ENCODE measurements around the gene GALNT6.
"Not testable (repeated sequence)": the region's sequence is repeated elsewhere in the genome, so short reads cannot be mapped to it uniquely, and the experiment has no call there.

The GALNT6 gene

DNA sequence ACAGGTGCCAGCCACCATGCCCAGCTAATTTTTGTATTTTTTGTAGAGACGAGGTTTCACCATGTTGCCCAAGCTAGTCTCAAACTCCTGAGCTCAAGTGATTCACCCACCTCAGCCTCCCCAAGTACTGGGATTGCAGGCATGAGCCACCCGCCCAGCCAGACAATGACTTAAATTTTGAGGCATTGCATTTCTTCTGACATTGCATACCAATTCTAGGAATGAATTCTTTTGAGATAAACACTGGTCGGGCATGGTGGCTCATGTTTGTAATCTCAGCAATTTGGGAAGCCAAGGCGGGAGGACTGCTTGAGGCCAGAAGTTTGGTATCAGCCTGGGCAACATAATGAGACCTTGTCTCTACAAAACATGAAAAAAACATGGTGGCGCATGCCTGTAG, 42.2 kb downstream of the GALNT6 start:
- DNase-seq: no peak

DNA sequence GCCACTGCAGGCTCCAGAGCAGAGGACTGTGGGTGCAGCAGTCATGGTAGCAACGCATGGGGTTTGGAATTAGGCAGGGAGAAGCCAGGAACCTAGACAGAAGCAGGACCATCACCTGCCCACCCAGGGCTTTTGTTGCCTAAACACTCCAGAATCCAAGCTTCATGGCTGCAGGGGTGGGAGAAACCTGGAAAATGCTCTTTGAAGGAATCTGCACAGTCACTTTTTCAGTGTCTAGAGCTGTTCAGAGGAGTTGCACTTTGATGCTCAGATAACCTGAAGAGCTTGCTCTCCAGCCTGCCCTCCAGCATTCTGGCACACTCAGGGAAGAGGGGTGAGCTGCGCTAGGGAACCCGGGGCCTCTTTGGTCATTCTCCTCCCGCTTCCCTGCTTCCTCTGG, 43.1 kb downstream of the GALNT6 start:
- DNase-seq: no peak

DNA sequence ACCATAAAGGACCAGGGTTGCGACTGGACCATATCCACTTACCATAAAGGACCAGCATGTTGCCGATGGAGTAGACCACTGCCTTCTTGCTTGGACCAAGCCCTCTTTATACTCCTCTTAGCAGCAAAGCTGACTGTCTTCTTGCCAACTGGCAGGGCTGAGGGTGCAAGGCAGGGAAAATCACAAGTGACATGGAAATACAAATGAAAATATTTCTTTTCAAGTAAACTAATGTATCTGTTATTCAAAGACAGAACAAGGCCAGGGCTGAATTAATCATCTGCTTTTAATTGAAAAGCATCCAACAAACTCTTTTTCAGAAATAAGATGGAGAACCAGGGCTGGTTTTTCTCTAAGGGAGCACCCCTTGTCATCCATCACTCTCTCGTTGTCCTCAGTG, 44.6 kb downstream of the GALNT6 start, which contains the start of gene CELA1:
Gene CELA1 (minus strand): TSS at position 99 of the 400 bp plus-strand sequence. CDS start 41 bp downstream, at position 58.
- DNase-seq: no peak

DNA sequence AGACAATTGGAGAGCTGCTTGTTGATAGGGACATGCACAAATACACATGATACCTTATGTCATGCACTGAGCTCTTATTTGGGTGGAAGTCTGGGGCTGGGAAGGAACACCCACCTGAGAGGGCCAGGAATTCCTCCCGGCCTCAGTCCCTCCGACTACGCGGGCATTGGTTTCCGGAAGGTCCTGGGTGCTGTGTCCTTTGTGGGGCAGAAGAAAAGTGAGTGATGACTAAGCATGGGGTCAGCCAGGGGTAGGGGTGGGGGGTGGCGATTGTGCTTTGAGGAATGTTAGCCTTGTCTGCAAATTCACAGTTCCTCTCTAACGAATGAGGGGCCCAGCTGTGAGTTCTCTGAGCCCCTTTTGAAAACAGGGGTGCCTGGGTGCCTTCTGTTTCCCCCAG, 45.5 kb downstream of the GALNT6 start:
- DNase-seq: no peak

DNA sequence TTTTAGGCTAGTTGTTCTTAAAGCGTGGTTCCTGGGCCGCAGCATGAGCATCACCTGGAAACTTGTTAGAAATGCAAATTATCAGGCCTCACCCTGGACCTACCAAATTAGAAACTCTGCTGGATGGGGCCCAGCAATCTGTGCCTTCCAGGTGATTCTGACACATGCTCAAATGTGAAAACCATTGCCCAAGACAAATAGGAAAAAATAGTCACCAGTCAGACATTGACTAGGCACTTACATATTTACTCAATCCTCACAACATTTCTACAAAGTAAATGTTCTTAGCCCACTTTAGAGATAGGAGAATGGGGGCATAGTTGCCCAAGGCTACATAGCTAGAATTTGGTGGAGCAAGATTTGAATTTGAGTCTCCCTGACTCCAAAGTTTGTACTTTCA, 48.0 kb downstream of the GALNT6 start:
- no peak for DNase-seq

DNA sequence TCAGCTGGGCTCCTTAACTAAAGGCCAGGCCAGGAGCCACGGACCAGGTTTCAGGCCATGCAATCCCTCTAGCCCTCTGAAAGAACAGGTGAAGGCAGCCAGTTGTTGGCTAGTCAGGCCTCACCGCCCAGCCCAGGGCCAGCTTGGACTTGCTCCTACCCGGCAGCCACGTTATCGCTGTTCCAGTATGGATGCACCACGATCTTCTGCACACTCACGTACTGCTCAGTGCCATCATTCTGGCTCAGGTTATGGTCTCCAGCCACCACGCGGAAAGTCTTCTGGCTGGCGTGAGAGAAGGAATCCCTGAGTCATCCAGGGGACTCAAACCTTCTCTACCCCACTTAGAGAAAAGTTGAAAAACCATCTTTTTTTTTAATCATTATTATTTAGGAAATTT, 48.8 kb downstream of the GALNT6 start:
- DNase-seq: no peak

DNA sequence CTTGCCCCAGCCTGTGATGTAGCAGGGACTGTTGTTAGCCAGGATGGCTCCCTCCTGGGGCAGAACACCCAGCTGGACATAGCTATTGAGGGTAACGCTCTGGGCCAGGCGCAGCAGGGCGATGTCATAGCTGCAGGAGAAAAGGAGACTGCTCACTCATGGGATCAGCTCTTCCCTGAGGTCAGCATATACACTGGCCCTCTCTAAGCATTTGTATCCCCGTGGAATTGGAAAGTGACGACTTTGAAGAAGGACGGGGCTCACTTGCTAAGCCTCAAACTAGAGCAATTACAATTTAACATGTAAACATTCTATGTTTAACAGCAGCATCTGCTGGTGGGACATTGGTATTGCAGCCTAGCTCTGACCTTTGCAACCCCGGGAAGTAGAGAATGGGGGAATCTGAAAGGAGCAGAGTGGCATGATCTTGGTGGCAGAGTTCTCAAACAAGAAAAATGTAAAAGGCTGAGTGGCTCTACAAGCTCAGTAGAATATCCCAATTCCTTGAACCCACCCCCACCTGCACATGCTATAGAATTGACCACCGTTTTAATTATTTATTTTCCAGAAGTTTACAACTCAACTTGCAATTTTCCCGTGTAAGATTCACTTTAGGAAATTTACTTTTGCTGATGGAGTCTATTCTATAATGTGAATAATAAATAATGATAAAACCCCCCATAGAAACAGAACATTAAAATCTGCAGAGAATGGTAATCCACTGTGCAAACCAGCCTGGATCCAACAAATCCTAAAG, 49.8 kb downstream of the GALNT6 start:
- DNase-seq: no peak

DNA sequence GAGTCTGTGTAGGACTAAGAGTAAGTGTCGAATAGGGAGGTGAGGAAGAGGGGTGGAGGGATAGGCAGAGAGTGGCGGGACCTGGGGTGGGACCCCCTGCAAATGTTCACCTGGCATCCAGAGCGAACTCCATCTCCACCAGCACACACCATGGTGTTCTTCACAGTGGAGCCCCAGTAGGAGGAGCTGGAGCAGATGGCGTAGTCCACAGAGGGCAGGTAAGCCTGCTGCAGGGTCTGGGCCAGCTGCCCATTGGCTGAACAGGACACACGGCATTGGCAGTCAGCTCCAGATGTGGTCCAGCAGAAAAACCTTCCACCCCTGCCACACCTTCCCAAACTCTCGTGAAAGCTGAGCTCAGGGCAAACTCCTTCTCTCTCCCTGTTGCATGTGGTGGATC, 51.5 kb downstream of the GALNT6 start:
- no peak for DNase-seq

DNA sequence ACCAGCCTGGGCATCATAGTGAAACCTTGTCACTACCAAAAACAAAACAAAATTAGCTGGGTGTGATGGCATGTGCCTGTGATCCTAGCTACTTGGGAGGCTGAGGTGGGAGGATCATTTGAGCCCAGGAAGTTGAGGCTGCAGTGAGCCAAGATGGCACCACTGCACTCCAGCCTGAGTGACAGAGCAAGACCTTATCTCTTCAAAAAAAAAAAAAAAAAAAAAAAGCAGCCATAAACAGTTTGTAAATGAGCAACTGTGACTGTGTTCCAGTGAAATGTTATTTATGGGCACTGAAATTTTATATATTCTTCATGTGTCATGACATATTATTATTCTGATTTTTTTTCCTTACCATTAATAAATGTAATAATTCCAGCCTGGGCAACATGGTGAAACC, 53.9 kb downstream of the GALNT6 start:
- DNase-seq: not testable (repeated sequence)

DNA sequence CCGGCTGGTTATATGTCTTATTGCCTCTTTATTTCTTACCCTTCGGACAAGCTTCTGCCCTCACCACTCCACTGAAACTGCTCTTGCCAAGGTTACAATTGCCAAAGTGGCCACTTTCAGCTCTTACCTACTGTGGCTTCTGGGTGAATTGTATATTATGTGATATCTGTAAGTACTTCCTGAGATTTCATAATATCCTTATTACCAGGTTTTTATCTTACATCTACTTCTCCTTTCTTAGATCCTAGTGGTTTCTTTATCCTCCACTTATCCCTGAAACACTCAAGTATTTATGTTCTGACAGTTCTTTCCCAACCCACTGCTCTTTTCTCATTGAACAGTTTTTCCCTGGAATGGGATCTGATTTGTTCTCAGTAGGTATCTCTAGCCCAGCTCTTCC, 55.3 kb downstream of the GALNT6 start:
- no peak for DNase-seq

DNA sequence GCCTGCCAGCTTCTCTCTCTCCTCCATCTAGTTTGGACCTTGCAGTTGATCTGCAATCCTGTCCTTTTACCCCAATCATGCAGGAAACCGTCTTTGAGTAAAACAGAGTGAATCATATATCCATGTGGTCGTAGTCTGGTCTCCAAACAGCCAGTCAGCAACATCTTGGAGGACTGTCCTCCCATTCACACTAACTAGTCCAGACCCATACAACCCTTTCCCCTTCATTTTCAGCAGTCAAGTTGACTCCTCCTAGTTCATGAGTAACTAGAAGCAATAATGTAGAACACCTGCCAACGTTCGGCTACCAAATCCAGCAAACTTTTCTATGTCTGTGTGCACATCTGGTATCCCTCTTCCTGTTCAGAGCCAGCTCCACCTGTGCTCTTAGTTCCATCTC, 56.4 kb downstream of the GALNT6 start:
- no peak for DNase-seq

DNA sequence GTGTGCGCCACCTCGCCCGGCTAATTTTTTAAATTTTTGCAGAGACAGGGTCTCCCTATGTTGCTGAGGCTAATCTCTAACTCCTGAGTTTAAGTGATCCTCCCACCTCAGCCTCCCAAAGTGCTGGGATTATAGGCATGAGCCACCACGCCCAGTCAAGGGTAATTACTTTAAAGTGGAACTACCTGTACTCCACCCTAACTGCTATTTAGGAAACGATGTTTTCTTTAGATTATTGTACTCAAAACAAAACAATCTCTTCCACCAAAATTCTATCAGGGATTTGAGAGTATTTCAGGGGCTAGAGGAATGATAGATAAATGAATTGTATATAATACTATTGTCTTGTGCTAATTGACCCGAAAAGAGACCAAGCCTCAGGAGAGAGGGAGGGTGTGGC, 57.7 kb downstream of the GALNT6 start:
- no peak for DNase-seq

DNA sequence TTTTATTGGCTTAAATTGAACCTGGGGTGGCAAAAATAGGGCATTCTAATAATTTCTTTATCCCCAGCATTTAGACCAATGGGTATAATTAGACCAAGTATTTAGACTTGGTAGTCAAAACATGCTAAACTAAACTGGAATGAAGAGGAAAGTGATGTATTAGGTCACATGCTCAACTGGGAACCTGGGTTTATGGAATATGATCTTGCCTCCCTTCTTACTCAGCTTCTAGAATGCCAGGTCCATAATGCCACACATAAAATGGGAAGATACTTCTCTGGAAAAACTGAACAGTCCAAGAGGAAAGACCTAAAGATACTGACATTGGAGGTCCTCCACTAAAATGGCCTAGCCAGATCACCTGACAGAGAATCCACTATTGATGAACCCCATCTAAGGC, 61.0 kb downstream of the GALNT6 start:
- DNase-seq: no peak

DNA sequence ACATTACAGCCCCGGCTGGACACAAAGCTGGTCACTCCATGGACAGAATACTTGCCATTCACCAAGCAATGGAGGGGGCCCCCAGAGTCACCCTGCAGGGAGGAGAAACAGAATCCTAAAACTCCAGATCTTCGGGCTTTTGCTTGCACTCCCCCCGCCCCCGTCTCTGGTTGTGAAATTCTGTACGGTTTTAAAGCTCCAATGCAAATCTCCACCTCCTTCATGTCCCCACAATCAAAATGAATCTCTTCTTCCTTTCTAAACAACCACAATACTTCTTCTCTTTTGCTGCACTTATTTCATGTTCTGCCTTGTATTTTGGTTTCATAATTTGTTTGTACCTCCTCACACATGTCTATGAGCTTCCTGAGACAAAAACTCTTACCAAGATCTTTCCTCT, 61.5 kb downstream of the GALNT6 start:
- no peak for DNase-seq

DNA sequence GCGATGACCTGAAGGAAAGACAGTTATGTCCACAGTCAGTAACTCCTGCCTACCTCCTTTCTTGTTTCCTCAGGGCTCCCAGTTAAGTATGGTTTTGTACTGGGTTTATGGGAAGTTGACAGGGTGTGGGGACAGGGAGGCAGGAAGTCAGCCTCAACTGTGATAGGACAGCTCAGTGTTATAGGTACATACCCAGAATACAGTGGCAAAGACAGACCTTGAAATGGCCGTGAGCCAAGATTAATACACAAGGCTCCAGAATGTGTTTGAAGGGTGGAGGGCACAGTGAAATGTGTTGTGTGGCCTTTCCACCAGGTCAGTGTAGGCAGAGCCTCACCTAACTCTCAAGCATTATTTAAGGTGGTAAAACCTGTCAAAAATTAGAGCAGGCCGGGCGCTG, 62.6 kb downstream of the GALNT6 start:
- no peak for DNase-seq

DNA sequence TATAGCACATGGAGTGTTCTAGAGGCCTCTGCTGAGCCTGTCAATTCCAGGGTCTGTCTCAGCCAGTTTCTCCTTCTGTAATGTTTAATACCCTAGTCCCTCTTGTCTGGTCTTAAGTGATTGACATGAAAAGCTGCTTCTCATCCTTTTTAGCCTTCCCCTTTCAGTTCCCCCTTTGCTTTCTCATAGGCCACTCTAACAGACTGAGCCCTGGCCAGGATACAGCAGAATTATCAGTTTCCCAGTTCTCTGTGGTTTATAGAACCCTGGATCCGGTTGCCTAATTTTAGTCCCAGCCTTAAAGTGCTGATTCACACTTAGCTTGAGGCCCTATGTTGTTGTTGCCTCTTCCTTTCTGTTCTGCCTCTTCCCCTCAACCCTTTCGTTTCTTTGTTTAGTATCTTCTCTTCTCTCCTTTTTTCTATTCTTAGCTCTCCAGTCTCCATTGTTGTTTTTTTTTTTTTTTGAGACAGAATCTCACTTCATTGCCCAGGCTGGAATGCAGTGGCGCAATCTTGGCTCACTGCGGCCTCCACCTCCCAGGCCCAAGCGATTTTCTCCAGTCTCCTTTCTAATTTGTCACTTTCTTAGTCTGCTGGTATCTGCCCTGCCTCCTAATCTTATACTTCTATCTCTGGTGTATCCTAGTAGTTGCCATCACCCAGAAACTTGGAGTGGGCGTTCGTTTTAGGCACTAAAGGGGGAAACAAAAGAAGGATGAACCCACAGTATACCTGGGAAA, 64.3 kb downstream of the GALNT6 start:
- DNase-seq: no peak

DNA sequence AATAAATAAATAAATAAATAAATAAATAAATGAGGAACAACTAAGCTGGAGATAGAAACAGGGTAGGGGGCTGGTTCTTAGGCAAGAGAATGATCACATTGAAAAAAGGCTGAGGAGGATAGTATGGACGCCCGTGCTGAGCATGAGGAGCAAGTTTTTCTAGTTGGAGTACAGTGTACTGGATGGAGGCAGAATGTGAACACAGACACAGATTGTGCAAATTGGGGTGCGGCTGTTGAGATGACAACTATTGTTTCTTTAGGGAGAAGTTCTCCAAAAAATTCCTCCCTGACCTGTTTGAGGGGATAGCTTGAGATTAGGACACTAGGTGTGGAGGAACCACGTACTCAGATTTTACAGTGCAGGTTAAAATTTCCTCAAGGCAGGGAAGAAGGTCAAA, 66.3 kb downstream of the GALNT6 start:
- no peak for DNase-seq

DNA sequence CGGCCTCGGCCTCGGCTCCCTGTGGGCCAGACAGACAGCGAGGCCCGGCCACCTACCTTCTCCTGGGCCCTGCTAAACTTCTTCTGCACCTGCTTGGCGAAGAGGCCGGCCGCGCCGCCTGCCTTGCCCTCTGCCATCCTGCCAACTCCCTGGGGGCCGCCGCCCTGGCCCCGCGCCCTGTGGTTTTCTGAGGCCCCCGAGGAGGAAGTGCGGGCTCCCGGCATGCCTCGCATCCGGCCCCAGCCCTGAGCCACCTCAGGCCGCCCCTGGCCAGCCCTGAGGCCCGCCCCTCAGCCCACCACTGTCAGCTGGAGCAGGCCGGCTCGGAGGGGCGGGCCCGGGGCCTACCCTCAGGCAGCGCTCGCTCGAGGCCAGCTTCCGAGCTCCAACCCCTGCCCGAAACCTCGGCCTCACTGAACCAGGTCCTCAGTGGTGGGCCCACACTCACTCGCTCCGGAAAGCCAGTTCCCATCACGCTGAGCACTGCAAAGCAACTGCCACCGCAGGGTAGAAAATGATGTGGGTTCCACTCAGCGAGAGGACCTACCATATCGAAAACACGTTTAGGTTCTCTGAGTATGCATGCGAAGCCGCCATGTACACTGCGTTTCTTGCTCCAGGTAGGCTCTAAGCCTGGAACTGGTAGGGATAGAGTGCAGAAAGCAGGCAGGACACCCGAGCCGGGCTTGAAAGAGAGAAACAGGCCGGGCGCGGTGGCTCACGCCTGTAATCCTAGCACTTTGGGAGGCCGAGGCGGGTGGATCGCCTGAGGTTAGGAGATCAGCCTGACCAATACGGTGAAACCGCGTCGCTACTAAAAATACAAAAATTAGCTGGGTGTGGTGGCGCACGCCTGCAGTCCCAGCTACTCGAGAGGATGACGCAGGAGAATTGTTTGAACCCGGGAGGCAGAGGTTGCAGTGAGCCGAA, 67.0 kb downstream of the GALNT6 start, which contains the start of gene BIN2:
Gene BIN2 (minus strand): TSS at position 209 of the 930 bp plus-strand sequence. CDS start 72 bp downstream, at position 137.
- no peak for DNase-seq

DNA sequence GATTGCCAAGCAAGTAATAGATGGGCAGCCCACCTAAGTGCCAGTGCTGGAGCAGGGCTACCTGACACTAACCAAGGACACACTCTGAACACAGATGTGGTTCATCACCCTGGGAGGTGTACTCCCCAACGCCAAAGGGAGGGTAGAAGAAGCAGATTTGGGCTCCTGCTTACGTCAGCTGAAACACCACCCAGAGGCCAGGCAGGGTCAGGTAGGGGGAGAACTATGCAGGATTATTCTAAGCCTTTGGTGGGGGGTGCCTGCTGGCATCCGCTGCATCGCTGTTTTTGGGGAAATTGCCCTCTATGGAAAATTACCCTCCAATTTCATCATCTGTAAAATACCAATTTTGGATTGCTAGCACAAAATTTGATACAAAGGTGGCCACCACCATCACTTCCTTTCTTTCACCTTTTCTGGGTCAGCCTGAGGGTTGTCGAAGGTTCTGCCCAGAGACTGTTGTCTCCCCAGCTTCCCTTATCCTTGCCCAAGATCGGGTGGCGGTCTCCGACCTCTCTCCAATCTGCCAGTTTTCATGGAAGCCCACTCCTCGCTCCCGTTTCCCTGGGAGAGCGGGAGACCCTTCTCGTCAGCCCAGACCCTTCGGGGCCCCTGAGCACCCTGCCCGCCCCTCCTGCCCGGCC, 67.8 kb downstream of the GALNT6 start:
- DNase-seq: no peak

DNA sequence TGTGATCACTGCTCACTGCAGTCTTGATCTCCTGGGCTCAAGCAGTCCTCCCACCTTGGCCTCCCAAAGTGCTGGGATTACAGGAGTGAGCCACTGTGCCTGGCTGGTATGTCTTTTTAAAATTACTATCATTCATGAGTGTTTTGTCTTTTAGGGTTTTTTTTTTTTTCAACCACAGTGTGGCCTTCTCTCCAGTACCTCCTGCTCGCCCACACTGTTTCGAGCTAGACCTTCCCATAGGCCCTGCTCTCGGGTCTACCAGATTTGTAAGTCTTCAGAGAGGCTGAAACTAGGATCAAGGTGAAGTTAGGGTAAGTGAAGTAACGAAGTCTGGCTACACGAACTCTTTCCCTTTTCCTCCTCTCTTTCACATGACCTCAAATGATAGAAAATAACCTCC, 68.8 kb downstream of the GALNT6 start:
- no peak for DNase-seq

DNA sequence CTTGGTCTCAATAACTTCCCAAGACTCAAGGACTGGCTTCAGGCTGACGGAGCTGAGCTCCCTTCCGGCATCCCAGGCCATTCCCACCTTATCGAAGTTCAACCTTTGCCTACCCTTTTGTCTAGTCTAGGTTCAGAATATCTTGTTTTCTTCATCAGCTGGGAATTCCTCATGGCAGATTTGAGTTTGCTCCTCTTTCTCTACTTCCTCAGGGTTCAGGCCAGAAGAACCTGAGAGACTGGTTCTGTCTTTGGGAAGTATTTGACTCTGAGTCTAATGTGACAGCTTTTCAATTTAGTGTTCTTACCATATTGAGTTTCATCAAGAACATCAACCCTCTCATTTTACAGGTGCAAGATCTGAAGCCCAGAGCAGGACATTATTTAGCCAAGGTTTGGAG, 69.3 kb downstream of the GALNT6 start:
- DNase-seq: no peak

DNA sequence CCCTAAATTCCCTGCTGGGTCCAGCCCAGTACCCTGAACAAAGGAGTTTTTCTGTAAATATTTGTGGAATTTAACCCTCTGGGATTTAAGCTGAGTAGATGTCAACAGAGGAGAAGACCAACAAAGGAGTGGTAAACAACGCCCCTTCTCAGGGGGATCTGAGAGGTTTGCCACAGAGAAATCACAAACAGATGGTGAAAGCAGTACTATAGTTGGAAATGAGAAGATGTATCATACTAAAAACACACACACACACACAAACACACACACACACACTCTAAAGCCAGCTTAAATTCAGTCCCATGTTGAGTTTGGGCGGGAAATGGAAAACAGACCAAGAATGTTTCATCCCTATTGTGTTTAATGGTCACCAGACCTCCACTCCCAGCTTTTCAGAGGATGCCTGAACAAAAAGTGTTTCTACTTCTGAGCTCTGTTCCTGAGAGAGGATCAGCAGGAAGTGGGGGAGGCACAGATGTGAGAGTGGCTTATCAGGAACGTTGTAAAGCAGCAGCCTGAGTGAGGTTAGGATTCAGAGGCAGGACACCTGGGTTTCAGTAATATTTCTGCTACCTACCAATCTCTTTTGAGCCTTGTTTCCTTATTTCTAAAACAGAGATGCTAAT, 70.4 kb downstream of the GALNT6 start:
- no peak for DNase-seq

All from cortex of kidney (tissue), 1 donor.